Measurements from ENCODE around the gene CLEC20A. TPM values are rescaled to one million over a fixed set of nuclear protein-coding genes. Genes with fewer than 3 reads are reported as not detected.

CLEC20A gene
- total and polyA plus RNA-seq, 12 donors: not detected

DNA sequence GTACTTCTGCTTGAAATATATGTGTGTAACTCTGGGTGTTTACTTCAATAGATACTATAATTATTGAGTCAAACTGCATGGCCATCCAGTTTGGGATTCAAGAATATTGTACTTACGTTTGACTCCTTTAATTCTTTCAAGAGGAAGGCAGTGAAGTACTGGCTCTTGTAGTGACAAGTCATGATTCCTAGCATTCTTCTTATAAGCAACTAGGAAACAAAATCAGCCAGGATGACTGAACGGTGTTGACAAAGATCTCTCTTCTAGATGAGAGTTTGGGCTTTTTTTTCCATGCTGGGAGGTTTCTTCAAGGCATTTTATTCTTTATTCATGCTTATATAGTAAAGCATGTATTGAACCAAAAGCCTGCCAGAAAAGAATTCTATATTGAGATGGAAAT lies 58.3 kb downstream of the CLEC20A start:
- no peak overlapping the region for H3K27ac ChIP-seq
- DNase-seq: no peak
- H3K4me1 ChIP-seq (replicated peaks in 1 of 2): no peaks in the 10 kb centered on the region
- peaks cover 0 to 8% of the 10 kb centered on the region in 2 donors for H3K36me3 ChIP-seq (replicated peaks in 1 of 2)
- intact Hi-C loops (cut with DNase I): no loop called here
- WGBS, 4 donors: 70 to 79% (median 72%) methylated on average over 2 of the region's 2 CpGs
- H3K4me3 ChIP-seq: no peak overlapping the region
- no peaks in the 10 kb centered on the region for H3K27me3 ChIP-seq
- TF ChIP-seq POLR2A (IDR thresholded peaks at IDR 0.05) (no peak), CTCF (IDR thresholded peaks at IDR 0.05) (no peak)
- H3K9me3 ChIP-seq (replicated peaks in 1 of 3): no peaks in the 10 kb centered on the region

DNA sequence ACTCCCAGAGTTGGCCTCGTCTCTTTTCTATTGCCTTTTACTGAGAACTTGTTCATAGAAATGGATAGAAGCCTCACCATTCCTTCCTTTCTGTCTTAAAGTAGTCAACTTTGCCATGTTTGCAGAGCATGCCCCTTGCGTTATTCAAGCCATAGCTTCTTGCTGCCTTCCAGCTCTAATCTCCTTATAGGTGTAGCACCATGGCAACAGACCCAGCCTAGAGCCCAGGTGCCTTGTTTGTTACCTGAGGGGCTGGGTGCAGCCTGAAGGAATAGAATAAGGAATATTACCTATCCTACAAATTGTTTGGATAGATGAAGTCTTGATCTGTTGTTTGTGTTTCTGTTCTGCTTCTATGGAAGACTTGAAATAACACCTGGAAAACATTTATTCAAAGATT lies 59.9 kb downstream of the CLEC20A start:
- H3K9me3 ChIP-seq (replicated peaks in 1 of 3): no peaks in the 10 kb centered on the region
- WGBS, 4 donors: 81 to 93% (median 90%) methylated on average over 2 of the region's 2 CpGs
- DNase-seq: no peak

DNA sequence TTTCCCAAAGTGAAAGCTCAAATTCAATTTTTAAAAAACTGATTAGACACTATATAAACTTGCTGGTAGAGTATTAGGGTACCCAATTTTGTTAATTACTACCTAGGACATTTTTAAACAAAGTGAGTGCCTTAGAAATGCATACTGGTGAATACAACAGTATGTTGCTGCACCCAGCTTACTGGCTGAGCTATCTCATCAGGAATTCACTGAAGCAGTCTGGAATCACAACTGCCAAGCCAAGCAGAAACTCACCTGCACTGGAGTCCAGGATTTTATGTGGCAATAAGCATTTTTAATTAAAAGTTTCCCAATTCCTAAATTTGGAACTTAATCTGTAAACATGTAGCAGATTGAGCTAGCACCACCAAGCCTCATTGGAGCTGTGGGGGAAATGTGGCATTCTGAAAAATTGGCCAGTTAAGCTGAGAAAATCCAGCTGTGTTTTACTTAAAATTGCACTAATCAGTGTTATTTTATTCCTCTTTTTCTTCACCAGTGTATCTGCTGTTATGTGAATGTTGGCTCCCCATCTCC lies 61.8 kb downstream of the CLEC20A start:
- Histone ChIP-seq H3K36me3 (replicated peaks in 1 of 2) (no peaks in the 10 kb centered on the region), H3K4me3 (no peak overlapping the region), H3K27me3 (no peaks in the 10 kb centered on the region), H3K4me1 (replicated peaks in 1 of 2) (no peaks in the 10 kb centered on the region), H3K9me3 (replicated peaks in 1 of 3) (no peaks in the 10 kb centered on the region), H3K27ac (no peak overlapping the region)
- no peak for DNase-seq
- TF ChIP-seq POLR2A (IDR thresholded peaks at IDR 0.05) (no peak), CTCF (IDR thresholded peaks at IDR 0.05) (no peak)
- intact Hi-C loops (cut with DNase I): no loop called here

More for the DNA sequence above, 59.9 kb downstream of the CLEC20A start:
- Histone ChIP-seq H3K4me3 (no peak overlapping the region), H3K4me1 (replicated peaks in 1 of 2) (no peaks in the 10 kb centered on the region), H3K36me3 (replicated peaks in 1 of 2) (no peaks in the 10 kb centered on the region), H3K27ac (no peak overlapping the region), H3K27me3 (no peaks in the 10 kb centered on the region)
- TF ChIP-seq POLR2A (IDR thresholded peaks at IDR 0.05) (no peak), CTCF (IDR thresholded peaks at IDR 0.05) (no peak)
- intact Hi-C loops (cut with DNase I): no loop called here

- Histone ChIP-seq H3K27me3 (no peaks in the 10 kb centered on the region), H3K4me3 (no peak overlapping the region), H3K9me3 (replicated peaks in 1 of 3) (no peaks in the 10 kb centered on the region), H3K4me1 (replicated peaks in 1 of 2) (no peaks in the 10 kb centered on the region), H3K36me3 (replicated peaks in 1 of 2) (no peaks in the 10 kb centered on the region), H3K27ac (no peak overlapping the region)
- DNase-seq: no peak
- intact Hi-C loops (cut with DNase I): no loop called here
- TF ChIP-seq CTCF (IDR thresholded peaks at IDR 0.05): no peak
- TF ChIP-seq POLR2A (IDR thresholded peaks at IDR 0.05): no peak
- whole genome bisulfite sequencing, 4 donors: 85 to 90% (median 85%) methylated on average over 1 of the region's 1 CpG
Observed at GRCh38 chr1:178434360-178434759, 62.4 kb downstream of the CLEC20A start.

Small RNAs within 50 kb of the gene (small RNA-seq; reads per million reads assigned to genes)
- 0 reads per million in 2 donors for gene RF00017

Other genes starting within 250 kb of the CLEC20A start
- not detected for gene TEX35, start 16.1 kb upstream of the CLEC20A start, total RNA-seq
- not detected for gene TEX35, start 16.1 kb upstream of the CLEC20A start, polyA plus RNA-seq
- 10 to 100 TPM in 8 of 9 donors, 1 to 10 TPM in 1; 9.3 to 36.7 (median 14.1) TPM for gene RALGPS2, start 228.3 kb upstream of the CLEC20A start, total RNA-seq
- 1 to 10 TPM; 2.5 to 8.3 (median 4.2) TPM for gene RALGPS2, start 228.3 kb upstream of the CLEC20A start, polyA plus RNA-seq

Measured in adrenal gland (tissue), 12 donors.